HG02884 (cell line): ENCODE data around the gene ACTR3C.
"Not testable (repeated sequence)": the region's sequence is repeated elsewhere in the genome, so short reads cannot be mapped to it uniquely, and the experiment has no call there.

Experiments
- ATAC-seq: cut with Tn5 transposase; IDR thresholded peaks from one replicate; pipeline ENCODE4 v1.9.1; 2021; ENCODE audit warnings: mild to moderate bottlenecking, moderate library complexity; ENCODE audit not compliant: unreplicated experiment

Gene ACTR3C

GRCh38 chr7:150316987-150317386 lies 6.4 kb downstream of the ACTR3C start:
- not testable (repeated sequence) for ATAC-seq

DNA sequence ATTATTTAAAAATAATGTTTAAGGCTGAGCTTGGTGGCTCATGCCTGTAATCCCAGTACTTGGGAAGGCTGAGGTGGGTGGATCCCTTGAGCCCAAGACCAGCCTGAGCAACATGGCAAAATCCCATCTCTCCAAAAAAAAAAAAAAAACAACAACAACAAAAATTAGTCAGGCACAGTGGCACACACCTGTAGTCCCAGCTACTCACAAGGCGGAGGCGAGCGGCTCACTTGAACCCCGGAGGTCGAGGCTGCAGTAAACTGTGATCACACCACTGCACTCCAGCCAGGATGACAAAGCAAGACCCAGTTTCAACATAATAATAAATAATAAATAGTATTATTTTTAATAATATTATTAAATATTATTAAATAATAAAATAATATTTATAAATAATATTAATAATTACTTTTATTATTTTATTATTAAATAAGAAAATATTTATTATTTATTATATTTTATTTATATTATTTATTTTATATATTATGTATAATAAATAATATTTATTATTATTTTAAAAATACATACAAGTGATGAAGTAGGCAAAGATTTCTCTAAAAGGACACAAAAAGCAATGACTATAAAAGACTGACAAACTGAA lies 8.6 kb downstream of the ACTR3C start:
- ATAC-seq = no peak

DNA sequence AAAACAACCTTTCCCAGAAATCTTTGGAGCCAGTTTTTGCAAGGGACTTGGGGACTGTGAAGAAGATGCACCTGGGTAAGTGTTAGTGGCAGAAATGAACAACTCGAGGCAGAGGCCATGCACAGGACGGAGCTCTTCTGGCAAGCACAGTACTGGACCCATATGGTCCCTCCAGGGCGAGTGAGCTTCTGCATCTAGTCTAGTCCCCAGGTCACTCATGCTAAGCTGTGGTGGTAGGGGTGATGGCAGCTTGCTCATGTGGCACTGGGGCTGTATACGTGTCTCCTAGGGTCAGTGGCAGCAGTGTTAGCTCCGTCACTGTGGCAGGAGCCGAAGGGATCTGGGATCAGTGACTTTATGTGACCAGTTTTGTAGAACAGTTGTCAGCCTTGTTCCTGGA lies 9.5 kb downstream of the ACTR3C start:
- ATAC-seq = no peak

DNA sequence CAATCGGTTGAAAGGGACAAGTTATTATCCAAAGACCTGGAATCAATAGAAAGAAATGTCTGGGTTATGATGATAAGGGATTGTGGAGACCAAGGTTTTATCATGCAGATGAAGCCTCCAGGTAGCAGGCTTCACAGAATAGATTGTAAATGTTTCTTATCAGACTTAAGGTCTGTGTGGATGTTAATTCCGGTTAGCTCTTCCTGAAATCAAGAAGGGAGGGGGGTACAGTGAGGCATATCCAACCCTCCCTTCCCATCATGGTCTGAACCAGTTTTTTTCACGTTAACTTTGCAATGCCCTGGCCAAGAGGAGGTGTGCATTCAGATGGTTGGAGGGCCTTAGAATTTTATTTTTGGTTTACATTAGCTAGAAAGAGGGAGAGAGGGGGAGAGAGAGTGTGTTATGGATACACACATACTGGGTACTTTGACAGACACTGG lies 10.0 kb downstream of the ACTR3C start:
- no peak for ATAC-seq

DNA sequence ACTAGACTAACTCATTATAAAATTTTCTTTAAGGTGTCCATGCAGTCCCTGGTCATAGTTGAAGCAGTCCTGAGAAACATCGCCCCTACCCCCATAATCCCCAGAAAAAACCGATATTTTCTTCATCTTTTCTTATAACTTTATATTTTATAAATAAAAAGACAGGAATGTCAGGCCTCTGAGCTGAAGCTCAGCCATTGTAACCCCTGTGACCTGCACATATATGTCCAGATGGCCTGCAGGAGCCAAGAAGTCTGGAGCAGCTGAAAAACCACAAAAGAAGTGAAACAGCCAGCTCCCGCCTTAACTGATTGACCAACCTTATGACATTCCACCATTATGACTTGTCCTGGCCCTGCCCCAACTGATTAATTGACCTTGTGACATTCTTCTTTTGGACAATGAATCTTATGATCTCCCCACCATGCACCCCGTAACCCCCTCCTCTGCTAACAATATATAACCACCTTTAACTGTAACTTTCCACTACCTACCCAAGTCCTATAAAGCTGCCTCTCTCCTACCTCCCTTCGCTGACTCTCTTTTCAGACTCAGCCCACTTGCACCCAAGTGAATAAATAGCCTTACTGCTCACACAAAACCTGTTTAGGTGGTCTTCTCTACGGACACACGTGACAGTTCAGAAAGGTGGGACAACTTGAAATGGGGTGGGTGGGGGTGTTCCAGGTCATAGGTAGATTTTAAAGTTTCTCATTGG lies 10.5 kb downstream of the ACTR3C start:
- ATAC-seq = not testable (repeated sequence)

DNA sequence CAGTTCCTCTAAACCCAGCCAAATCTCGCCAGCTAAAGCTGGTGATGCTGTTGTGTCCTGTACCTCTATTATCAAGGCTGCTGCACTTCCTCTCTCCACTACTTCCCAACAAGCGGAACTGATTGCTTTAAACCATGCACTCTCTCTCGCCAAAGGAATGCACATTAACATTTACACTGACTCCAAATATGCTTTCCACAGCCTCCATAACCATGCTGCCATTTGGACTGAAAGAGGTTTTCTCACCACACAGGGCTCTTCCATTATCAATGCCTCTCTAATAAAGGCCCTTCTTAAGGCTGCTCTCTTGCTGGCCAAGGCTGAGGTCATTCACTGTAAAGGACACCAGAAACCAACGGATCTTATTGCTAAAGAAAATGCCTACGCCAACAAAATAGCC lies 11.6 kb downstream of the ACTR3C start:
- no peak for ATAC-seq

- ATAC-seq = no peak
Observed at GRCh38 chr7:150311146-150311545, 12.2 kb downstream of the ACTR3C start.

GRCh38 chr7:150308575-150308974 lies 14.8 kb downstream of the ACTR3C start:
- no peak for ATAC-seq

- ATAC-seq = no peak
Observed at GRCh38 chr7:150307904-150308303, 15.4 kb downstream of the ACTR3C start.

DNA sequence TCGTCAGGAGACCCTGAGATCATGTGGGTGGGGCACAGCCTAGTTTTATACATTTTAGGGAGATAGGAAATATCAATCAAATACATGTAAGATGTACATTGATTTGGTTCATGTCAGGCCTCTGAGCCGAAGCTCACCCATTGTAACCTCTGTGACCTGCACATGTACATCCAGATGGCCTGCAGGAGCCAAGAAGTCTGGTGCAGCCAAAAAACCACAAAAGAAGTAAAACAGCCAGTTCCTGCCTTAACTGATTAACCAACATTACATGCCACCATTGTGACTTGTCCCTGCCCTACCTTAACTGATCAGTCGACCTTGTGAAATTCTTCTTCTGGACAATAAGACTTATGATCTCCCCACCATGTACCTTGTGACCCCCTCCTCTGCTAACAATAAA lies 16.2 kb downstream of the ACTR3C start:
- ATAC-seq = no peak

DNA sequence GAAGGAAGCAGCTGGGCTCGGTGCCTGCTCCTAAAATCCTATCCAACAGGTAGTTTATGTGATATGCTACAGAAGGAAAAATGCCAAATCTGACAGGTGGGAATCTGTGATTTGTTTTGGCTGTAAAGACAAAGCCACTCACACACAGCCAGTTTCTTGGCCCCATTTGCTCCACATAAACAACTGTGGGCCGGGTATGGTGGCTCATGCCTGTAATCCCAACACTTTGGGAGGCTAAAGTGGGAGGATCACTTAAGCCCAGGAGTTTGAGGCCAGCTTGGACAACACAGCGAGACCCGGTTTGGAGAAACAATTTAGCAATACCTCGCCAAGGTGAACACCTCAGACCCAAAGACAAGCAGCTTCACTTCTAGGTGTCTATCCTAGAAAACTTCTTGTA lies 17.0 kb downstream of the ACTR3C start:
- not testable (repeated sequence) for ATAC-seq

DNA sequence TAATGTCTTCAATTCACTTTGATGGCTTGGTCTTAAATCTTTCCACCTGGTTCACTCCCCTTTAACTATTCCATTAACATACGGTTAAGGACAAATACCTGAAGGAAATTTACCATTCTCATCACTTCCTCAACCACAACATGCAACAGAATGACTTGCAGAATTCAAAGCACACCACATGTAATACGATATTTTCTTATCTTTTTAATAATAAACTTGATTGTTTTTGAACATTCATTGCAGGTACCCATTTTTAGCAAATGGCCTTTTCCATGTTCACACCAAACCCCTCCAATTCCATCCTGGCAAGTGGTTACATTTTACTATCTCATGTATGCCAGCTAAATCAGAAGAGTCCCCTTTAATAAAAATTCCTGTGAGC lies 17.5 kb downstream of the ACTR3C start:
- ATAC-seq = not testable (repeated sequence)

DNA sequence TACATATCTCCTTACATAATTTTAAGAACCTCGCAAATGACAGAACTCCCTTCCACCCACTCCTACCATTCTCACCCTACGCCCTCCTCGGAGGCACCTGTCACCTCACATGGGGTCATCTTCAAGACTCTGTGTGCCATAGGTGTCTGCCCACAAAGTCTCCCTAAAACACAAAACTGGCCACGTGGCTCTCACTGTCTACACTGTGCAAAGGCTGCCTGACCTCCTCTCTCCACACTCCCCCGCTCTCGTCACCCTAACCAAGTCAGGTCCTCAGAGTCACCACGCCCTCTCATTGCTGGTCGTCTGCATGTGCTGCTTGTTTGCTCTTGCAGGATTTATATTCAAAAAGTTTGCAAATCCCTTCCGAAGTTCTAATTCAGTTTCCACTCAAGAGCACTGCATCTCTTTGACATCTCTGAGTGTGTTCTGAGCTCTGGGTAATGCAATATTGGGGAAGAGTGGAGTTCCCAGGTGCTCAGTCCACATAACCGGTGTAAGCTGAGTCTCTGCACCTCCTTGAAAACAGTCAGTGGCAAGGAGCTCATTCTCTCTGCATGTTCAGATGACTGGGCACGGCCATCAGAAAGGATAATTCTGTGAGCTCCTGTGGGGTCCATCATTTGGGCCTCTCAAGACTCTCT lies 18.0 kb downstream of the ACTR3C start:
- ATAC-seq = not testable (repeated sequence)

- ATAC-seq = not testable (repeated sequence)
Observed at GRCh38 chr7:150304499-150305258, 18.7 kb downstream of the ACTR3C start.

- not testable (repeated sequence) for ATAC-seq
Observed at GRCh38 chr7:150302908-150303310, 20.4 kb downstream of the ACTR3C start.

DNA sequence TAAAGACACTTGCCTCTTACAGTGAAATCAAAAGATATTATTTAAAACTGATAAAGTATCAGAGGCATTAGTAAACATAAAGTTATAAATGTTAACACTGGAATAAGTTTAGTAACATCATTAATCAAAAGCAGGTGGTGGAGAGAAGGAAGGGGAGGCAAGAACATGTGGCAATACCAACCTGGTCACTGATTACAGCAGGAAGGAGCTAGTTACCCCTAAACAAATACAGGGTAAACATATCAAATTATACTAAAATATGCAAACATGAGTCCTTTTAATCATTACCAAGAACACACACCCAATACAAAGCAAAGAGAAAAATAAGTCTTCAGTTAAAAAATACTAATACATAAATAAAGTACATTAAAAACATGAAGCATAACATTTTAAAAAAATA lies 25.4 kb downstream of the ACTR3C start:
- not testable (repeated sequence) for ATAC-seq

GRCh38 chr7:150296802-150297201 lies 26.5 kb downstream of the ACTR3C start:
- ATAC-seq = not testable (repeated sequence)

- ATAC-seq = not testable (repeated sequence)
Observed at GRCh38 chr7:150295614-150296013, 27.7 kb downstream of the ACTR3C start.

GRCh38 chr7:150295027-150295426 lies 28.3 kb downstream of the ACTR3C start:
- not testable (repeated sequence) for ATAC-seq

GRCh38 chr7:150290317-150290716 lies 33.0 kb downstream of the ACTR3C start:
- not testable (repeated sequence) for ATAC-seq

GRCh38 chr7:150288816-150289215 lies 34.5 kb downstream of the ACTR3C start:
- ATAC-seq = not testable (repeated sequence)
